K562 (cell line): ENCODE measurements around the gene MYH9. TPM values are rescaled to one million over a fixed set of nuclear protein-coding genes. Genes with fewer than 3 reads are reported as not detected.

Source experiments
- AFF1 ChIP-seq, 2 experiments: fragments of 450-650 bp; IDR thresholded peaks; 2 replicates each; pipeline ENCODE4 v1.6.1; 2018; ENCODE audit warnings: mild to moderate bottlenecking in 2 of 2, low read depth in 1 of 2; ENCODE audit not compliant: partially characterized antibody in 2 of 2
- ARHGAP35 ChIP-seq: fragments of 450-650 bp; IDR thresholded peaks from 2 replicates; pipeline ENCODE4 v1.6.1; 2018; ENCODE audit not compliant: partially characterized antibody
- ARID4B ChIP-seq: sonication (generic); formaldehyde crosslinking; IDR thresholded peaks from 2 replicates; pipeline ENCODE4 v1.8.0; 2022; ENCODE audit warnings: mild to moderate bottlenecking, missing genetic modification reagents
- ETS1 ChIP-seq: conservative IDR thresholded peaks from 2 replicates; pipeline ENCODE4 v1.6.1; 2011; ENCODE audit warnings: low read depth, mild to moderate bottlenecking, low read length; ENCODE audit not compliant: control insufficient read depth
- ETV6 ChIP-seq, 3 experiments: fragments of 150-350 bp in 1 of 3; sonication (generic) in 1 of 3; formaldehyde crosslinking in 1 of 3; IDR thresholded peaks; 2 replicates each; pipeline versions ENCODE4 v1.6.1 to v1.8.0; 2014 to 2022; ENCODE audit warnings: borderline replicate concordance in 2 of 3, low read depth in 2 of 3, antibody characterized with exemption in 1 of 3, low read length in 1 of 3, mild to moderate bottlenecking in 1 of 3, missing genetic modification reagents in 1 of 3
- MTA3 ChIP-seq: fragments of 450-650 bp; formaldehyde crosslinking; IDR thresholded peaks from 2 replicates; pipeline ENCODE4 v1.6.1; 2017; ENCODE audit warnings: mild to moderate bottlenecking, borderline replicate concordance
- SRSF3 ChIP-seq: fragments of 200-400 bp; formaldehyde crosslinking; IDR thresholded peaks from 2 replicates; pipeline ENCODE4 v1.6.1; 2016; ENCODE audit warnings: mild to moderate bottlenecking, low read length, moderate library complexity; ENCODE audit not compliant: insufficient read depth
- TCFL5 ChIP-seq: fragments of 250-450 bp; sonication (Bioruptor Pico); conservative IDR thresholded peaks from 2 replicates; pipeline ENCODE4 v1.6.1; 2021; ENCODE audit warnings: mild to moderate bottlenecking, moderate library complexity, matching md5 sums
- UBTF ChIP-seq, 2 experiments: IDR thresholded peaks; 2 replicates each; pipeline ENCODE4 v1.6.1; 2012; ENCODE audit warnings: improper control_type of control experiment in 2 of 2, low read depth in 2 of 2, low read length in 2 of 2, borderline replicate concordance in 1 of 2
- ZC3H4 ChIP-seq: sonication (generic); formaldehyde crosslinking; IDR thresholded peaks from 2 replicates; pipeline ENCODE4 v1.9.0; 2021; ENCODE audit warnings: missing genetic modification reagents, borderline replicate concordance
- ZNF282 ChIP-seq: sonication (generic); formaldehyde crosslinking; IDR thresholded peaks from 2 replicates; pipeline ENCODE4 v1.8.1; 2023; ENCODE audit warnings: missing genetic modification reagents
- ZNF589 ChIP-seq: fragments of 200-800 bp; sonication (Bioruptor generic); IDR thresholded peaks from 2 replicates; pipeline ENCODE4 v1.6.1; 2016; ENCODE audit warnings: low read depth, missing genetic modification characterization, missing compliant biosample characterization
- polyA plus RNA-seq, 8 experiments: library from polyadenylated mRNA; depleted of rRNA in 4 of 8; stranded (reverse) in 5 of 8; unstranded in 3 of 8; fragments of >200 nt; fragmentation: Nextera tagmentation in 2 of 8; fragmentation: Illumina TruSeq in 1 of 8; extraction: Ambion mirVana in 2 of 8; extraction: Trizol in 1 of 8; gene quantifications; 2 replicates each; pipeline versions ENCODE4 v1.2.1 to v1.2.3, GENCODE V29; 2011 to 2014; ENCODE audit warnings: inconsistent platforms in 1 of 8, missing spikeins in 1 of 8
- total RNA-seq, 7 experiments: library from RNA; depleted of rRNA in 6 of 7; stranded (reverse); fragments of >200 nt in 6 of 7; fragmentation: Illumina TruSeq in 2 of 7; extraction: Trizol in 2 of 7; gene quantifications; 2 replicates each; pipeline versions ENCODE4 v1.2.1 to v1.2.3, GENCODE V29; 2011 to 2021; ENCODE audit warnings: low replicate concordance in 1 of 7

Gene MYH9
- total and polyA plus RNA-seq, 9 of the 15 experiments (the other 6 are each of a cell fraction or from before 2014, with no cell fraction given): 0.71 to 111 (median 24.6) TPM

GRCh38 chr22:36334081-36334820 is 53.5 kb downstream of the MYH9 start (continued):
- TF ChIP-seq ETV6 (IDR thresholded peaks at IDR 0.05; ENCODE audit: borderline replicate concordance in 1 of 2, low read depth in 2 of 2, low read length in 1 of 2): no peak
- TF ChIP-seq ETV6 (CRISPR knock-in tag; IDR thresholded peaks at IDR 0.05; ENCODE audit: borderline replicate concordance): no peak
- peak; percentile 65; the same call in 1 of the 2 replicates for TF ChIP-seq ZNF589 (CRISPR knock-in tag)
- 0 out of 4 replicates have a peak, but pooled peaks of 1 of the 2 experiments have one; percentile 70 for TF ChIP-seq UBTF (IDR thresholded peaks at IDR 0.05; ENCODE audit: borderline replicate concordance in 1 of 2, low read depth in 2 of 2, low read length in 2 of 2)
- 0 out of 2 replicates have a peak, but pooled peaks have one; percentile 18 for TF ChIP-seq ARID4B (CRISPR knock-in tag)
- TF ChIP-seq MTA3: 0 out of 2 replicates have a peak, but pooled peaks have one; percentile 23
- peak; percentile 89 for TF ChIP-seq ETS1
- TF ChIP-seq SRSF3: no peak
- TF ChIP-seq TCFL5 (CRISPR knock-in tag): no peak
- TF ChIP-seq ZNF282 (CRISPR knock-in tag): no peak
- no peak for TF ChIP-seq AFF1 (IDR thresholded peaks at IDR 0.05; ENCODE audit: low read depth in 1 of 2, partially characterized antibody in 2 of 2)
- TF ChIP-seq ZC3H4 (CRISPR knock-in tag): no peak
- TF ChIP-seq ARHGAP35: no peak
